Measurements from ENCODE around the gene SLC26A8. TPM values are rescaled to one million over a fixed set of nuclear protein-coding genes. Genes with fewer than 3 reads are reported as not detected.
A peak's percentile ranks its signal among the peaks of the same experiment; 100 is the strongest.

The SLC26A8 gene
- total and polyA plus RNA-seq, 2 of the 13 experiments (the other 11 are each of a cell fraction or from before 2014, with no cell fraction given) = 0.46 TPM; not detected in 1

- TF ChIP-seq ZBTB40 (IDR thresholded peaks at IDR 0.05) (no peak), ZBTB40 (CRISPR knock-in tag; IDR thresholded peaks at IDR 0.05) (peak; percentile 67; the same call in 1 of the 2 replicates), ZBTB44 (CRISPR knock-in tag; IDR thresholded peaks at IDR 0.05) (peak; percentile 75; the same call in 1 of the 2 replicates), ZNF660 (CRISPR knock-in tag; IDR thresholded peaks at IDR 0.05; ENCODE audit: borderline replicate concordance, low read depth) (no peak), GMEB1 (CRISPR knock-in tag; IDR thresholded peaks at IDR 0.05; ENCODE audit: borderline replicate concordance) (no peak; the same call in none of the 2 replicates), NFYC (CRISPR knock-in tag; IDR thresholded peaks at IDR 0.05) (no peak), CTCF (CRISPR knock-in tag; IDR thresholded peaks at IDR 0.05) (peak; percentile 16; the same call in 1 of the 2 replicates), CSRNP1 (CRISPR knock-in tag; IDR thresholded peaks at IDR 0.05) (peak; percentile 77; the same call in 1 of the 2 replicates), SP140L (CRISPR knock-in tag; IDR thresholded peaks at IDR 0.05; ENCODE audit: borderline replicate concordance) (no peak; the same call in 1 of the 2 replicates), TEAD2 (CRISPR knock-in tag; IDR thresholded peaks at IDR 0.05) (peak; percentile 84; the same call in 1 of the 2 replicates)
Observed at GRCh38 chr6:35920793-35921732, 103.4 kb downstream of the SLC26A8 start, which contains the start of gene SRPK1 (continued).
